COR-L47 (cell line): ENCODE data around the gene GNG11.

Experiments
- DNase-seq: peaks from one replicate; lab custom pipeline; 2025; lab: John Stamatoyannopoulos, UW

Gene GNG11

GRCh38 chr7:93948873-93949272, 27.3 kb downstream of the GNG11 start:
- DNase-seq = no peak

DNA sequence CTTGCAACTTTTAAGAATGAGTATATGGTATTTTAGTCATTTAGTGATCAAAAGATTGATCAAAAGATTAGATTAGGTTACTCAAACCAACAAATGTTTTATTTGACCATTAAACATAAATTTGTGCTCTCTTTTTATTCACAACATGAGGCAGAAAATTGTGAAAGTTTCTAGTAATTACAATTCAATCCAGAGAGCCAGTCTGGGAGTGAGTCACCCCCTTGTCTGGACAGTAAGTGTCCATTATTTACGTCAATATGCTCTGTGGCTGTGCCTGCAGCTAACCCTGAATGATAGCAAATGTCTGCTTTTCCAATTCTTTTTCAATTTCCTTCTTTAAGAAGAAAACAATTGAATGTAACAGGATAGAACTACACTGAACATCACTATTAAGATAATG, 27.9 kb downstream of the GNG11 start:
- DNase-seq = no peak

- DNase-seq = no peak
Measured at GRCh38 chr7:93955304-93955703, 33.8 kb downstream of the GNG11 start.

DNA sequence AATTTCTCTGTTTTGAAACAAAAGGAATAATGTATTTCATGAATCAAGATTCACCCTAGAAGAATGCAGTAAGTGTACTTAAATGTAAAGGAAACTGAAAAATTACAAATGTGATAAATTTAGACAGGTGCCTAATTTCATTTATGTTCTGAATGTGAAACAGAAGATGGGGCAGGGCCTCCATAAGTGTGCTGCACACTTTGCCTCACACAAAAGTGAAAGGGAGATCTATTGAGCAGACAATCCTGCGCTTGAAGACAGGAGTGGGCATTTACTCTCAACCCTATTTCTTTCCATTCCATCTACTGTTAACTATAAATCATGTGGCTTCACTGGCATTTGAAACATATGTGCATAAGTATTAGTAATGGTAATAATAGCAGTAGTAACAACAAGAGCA, 36.2 kb downstream of the GNG11 start:
- no peak for DNase-seq

- DNase-seq = no peak
Measured at GRCh38 chr7:93958216-93958615, 36.7 kb downstream of the GNG11 start.

DNA sequence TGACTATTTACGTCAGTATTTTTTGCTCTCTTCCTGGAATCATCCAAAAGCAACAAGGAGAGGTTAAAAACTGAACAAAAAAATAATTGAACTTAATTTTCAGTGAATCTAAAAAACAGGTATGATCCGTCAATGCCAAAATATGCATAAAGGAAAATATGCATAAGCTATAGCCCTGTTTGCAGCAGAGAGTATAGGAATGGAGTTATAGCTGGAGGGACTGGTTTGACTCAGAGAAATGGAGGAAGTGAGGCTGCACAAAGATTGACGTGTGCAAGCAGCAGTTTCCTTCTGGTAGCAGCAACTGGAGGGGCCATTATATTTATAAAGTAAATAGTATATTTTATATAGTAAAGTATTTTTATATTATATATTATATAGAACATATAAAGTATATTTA, 37.1 kb downstream of the GNG11 start:
- no peak for DNase-seq

DNA sequence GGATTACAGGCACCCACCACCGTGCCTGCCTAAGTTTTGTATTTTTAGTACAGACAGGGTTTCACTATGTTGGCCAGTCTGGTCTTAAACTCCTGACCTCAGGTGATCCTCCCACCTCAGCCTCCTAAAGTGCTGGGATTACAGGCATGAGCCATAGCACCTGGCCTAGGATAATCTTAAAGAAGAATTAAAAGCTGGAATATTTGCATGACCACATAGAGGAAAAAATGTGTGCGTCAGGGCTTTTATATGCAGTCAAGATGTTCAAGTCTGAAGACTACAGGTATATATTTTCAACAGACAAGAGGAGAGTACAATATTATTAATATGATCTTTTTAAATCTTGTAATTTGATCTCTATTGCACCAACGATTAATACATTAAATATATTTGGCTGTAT, 39.5 kb downstream of the GNG11 start:
- no peak for DNase-seq

GRCh38 chr7:93964262-93964661, 42.7 kb downstream of the GNG11 start:
- DNase-seq = no peak

DNA sequence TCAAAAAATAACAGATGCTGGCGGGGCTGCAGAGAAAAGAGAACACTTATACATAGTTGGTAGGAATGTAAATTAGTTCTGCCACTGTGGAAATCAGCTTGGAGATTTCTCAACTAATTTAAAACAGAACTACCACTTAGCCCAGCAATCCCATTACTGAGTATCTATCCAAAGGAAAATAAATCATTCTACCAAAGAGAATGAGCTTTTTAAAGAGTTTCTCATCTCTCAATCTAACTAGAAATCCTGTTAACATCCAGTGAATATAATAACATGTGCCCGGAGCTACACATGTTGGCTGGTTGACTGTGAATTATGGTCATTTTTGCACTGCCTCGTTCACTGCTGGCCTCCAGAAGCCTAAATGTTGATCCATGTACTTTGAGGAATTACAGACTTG, 43.3 kb downstream of the GNG11 start:
- DNase-seq = no peak

DNA sequence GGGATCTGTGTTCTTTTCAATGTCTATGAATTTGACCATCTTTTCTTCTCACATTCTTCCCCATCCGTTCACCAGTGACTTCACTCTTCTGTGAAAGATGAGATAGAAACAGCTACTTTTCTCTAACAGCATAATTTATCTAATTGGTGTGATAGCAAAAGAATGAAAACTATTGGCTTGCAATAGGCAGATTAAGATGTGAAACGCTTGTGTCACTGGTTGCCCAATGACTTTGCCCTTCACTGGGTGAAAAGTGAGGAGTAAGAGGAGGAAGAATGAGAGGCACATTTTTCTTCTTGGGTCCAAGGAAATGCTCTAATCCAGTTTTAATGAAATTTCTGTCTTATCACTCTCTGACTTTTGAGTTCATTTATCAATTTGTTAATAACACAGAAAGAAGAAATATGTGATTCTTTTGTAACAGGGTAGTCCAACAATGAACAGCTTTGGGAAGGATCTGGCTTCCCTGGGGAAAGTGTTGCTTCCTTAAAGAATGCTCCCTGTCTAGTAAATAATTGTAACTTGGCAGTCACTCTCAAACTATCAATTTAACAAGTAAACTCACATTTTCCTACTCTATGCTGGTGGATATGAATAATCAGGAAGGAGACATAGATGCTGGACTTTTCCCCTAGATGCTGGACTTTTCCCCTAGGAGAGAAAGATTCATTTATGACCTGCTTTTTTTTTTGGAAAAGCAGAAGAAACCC, 47.5 kb downstream of the GNG11 start:
- DNase-seq = no peak

DNA sequence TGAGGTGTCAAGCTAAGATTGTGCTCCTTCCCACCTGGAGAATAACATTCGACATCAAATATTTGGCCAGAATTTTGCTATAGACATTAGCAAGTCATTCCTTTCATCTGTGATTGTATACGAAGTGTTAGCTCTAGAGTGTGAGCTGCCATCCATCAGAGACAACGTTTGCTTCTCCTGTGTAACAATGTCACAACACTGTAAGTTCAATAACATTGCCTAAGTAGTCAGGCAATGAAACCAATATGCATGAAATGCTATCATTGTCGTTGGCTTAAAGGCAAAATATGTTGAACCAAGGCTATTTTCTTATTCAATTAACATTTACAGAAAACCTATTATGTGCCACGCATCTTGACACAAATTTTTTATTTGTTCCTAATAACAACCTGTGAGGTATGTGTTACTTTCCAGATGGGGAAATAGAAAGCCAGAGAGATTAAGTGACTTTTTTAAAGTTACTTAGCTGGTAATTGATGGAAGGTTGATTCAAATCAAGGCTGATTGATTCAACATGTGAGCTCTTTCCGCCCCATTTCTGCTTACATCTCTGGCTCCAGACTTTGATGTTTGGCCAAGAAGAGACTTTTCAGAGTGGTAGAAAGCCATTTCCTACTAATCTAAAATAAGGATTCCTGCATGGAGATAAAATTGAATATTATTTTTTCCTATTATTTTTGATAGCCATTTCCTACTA, 50.6 kb downstream of the GNG11 start:
- no peak for DNase-seq

GRCh38 chr7:93973134-93973533, 51.6 kb downstream of the GNG11 start:
- no peak for DNase-seq

GRCh38 chr7:93977211-93977950, 55.8 kb downstream of the GNG11 start:
- no peak for DNase-seq
